OCI-LY1 (cell line): ENCODE results near the gene SEMG2.

ENCODE experiments used
- H2AFZ ChIP-seq: fragments of 200-600 bp; sonication (generic), shearing (Covaris generic); 2 replicates; pipeline ENCODE4 v1.6.0; 2014; ENCODE audit warnings: antibody characterized with exemption, mild to moderate bottlenecking, low read length
- H3F3A ChIP-seq: fragments of 200-600 bp; sonication (generic), shearing (Covaris generic); 2 replicates; pipeline ENCODE4 v1.6.0; 2014; ENCODE audit warnings: mild to moderate bottlenecking, antibody characterized with exemption, low read length, moderate library complexity; ENCODE audit not compliant: insufficient read depth
- H3K27ac ChIP-seq: fragments of 200-600 bp; sonication (generic); 2 replicates; pipeline ENCODE4 v1.5.1; 2014; ENCODE audit warnings: low read length, mixed run types, mild to moderate bottlenecking, low read depth; ENCODE audit not compliant: poor library complexity, severe bottlenecking
- H3K27me3 ChIP-seq: fragments of 200-600 bp; sonication (generic); 2 replicates; pipeline ENCODE4 v1.6.0; 2014; ENCODE audit warnings: antibody characterized with exemption, mild to moderate bottlenecking, low read length, moderate library complexity; ENCODE audit not compliant: insufficient read depth
- H3K36me3 ChIP-seq: fragments of 200-600 bp; sonication (generic); 2 replicates; pipeline ENCODE4 v1.6.1; 2014; ENCODE audit warnings: mild to moderate bottlenecking, antibody characterized with exemption, low read length, moderate library complexity, mixed read lengths; ENCODE audit not compliant: insufficient read depth
- H3K4me1 ChIP-seq: fragments of 200-600 bp; sonication (generic); 2 replicates; pipeline ENCODE4 v1.5.1; 2014; ENCODE audit warnings: mild to moderate bottlenecking, low read length, moderate library complexity; ENCODE audit not compliant: insufficient read depth, severe bottlenecking
- H3K4me2 ChIP-seq: fragments of 200-600 bp; sonication (generic), shearing (Covaris generic); 2 replicates; pipeline ENCODE4 v1.6.1; 2014; ENCODE audit warnings: low read length
- H3K4me3 ChIP-seq: fragments of 200-600 bp; sonication (generic); 2 replicates; pipeline ENCODE4 v1.5.1; 2014; ENCODE audit warnings: low read length, low read depth, mild to moderate bottlenecking, mixed read lengths; ENCODE audit not compliant: poor library complexity, severe bottlenecking
- H3K79me2 ChIP-seq: fragments of 200-600 bp; shearing (Covaris generic); 2 replicates; pipeline ENCODE4 v1.6.1; 2016; ENCODE audit warnings: mixed run types, low read length, mixed read lengths; ENCODE audit not compliant: insufficient read depth
- H3K9ac ChIP-seq: fragments of 200-600 bp; sonication (generic), shearing (Covaris generic); 2 replicates; pipeline ENCODE4 v1.6.1; 2014; ENCODE audit warnings: mild to moderate bottlenecking, low read length, mixed read lengths
- H3K9me2 ChIP-seq: fragments of 200-600 bp; sonication (generic), shearing (Covaris generic); 2 replicates; pipeline ENCODE4 v1.6.1; 2014; ENCODE audit warnings: low read depth, mild to moderate bottlenecking, low read length, mixed read lengths
- H3K9me3 ChIP-seq: fragments of 200-600 bp; shearing (Covaris generic); 2 replicates; pipeline ENCODE4 v1.6.1; 2014; ENCODE audit warnings: low read length, mixed read lengths
- H4K20me1 ChIP-seq: fragments of 200-600 bp; sonication (generic), shearing (Covaris generic); 2 replicates; pipeline ENCODE4 v1.6.0; 2016; ENCODE audit warnings: mild to moderate bottlenecking, low read length; ENCODE audit not compliant: insufficient read depth
- EZH2 ChIP-seq: fragments of 200-600 bp; sonication (generic), shearing (Covaris generic); IDR thresholded peaks from 2 replicates; pipeline ENCODE4 v1.8.0; 2017; ENCODE audit warnings: borderline replicate concordance, mixed run types, mild to moderate bottlenecking, antibody characterized with exemption, low read length, moderate library complexity, mixed read lengths
- TF ChIP-seq, protein P1 (sequence below): fragments of 200-600 bp; sonication (generic), shearing (Covaris generic); IDR thresholded peaks from 2 replicates; pipeline ENCODE4 v1.5.1; 2017; ENCODE audit warnings: mild to moderate bottlenecking, antibody characterized with exemption, low read length, moderate library complexity, mixed read lengths

Gene SEMG2

DNA sequence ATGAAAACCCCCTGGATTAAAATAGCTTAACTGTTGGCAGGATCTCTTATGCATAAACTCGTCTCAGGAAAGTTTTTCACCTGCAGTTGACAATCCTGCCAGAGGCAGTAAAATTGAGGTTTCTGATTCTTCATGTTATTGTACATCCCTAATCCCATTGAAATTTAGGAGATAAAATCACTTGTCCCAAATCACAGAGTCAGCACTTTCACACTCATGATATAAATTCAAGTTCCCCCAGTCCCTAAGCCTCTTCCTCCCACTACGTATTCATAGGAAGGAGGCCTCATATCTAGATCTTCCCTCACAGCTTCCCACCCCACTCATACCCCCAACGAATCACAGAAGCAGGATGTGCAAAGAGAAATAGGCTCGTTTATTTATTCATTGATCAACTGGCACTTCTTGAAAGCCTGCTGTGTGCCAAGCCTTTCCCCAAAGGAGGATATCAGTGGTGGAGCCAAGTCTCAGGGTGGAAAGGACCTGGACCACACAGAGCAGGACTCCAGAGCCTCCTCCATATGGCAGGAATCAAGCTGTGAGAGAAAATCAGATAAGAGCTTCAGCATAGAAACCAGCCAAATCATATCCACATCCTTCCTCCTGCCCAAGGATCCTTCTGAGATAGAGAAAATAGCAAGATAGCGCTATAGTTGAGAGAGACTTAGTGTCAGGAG, 30.8 kb downstream of the SEMG2 start:
- Histone ChIP-seq H4K20me1 (no peaks in the 10 kb centered on the region), H3F3A (no peaks in the 10 kb centered on the region), H3K36me3 (no peaks in the 10 kb centered on the region), H3K4me2 (no peak overlapping the region), H3K79me2 (no peaks in the 10 kb centered on the region), H3K27me3 (no peaks in the 10 kb centered on the region), H3K4me3 (no peak overlapping the region), H3K9me2 (no peaks in the 10 kb centered on the region), H3K9me3 (no peaks in the 10 kb centered on the region), H3K9ac (no peak overlapping the region), H2AFZ (no peak overlapping the region), H3K27ac (no peak overlapping the region), H3K4me1 (no peaks in the 10 kb centered on the region)
- TF ChIP-seq, protein P1, sequence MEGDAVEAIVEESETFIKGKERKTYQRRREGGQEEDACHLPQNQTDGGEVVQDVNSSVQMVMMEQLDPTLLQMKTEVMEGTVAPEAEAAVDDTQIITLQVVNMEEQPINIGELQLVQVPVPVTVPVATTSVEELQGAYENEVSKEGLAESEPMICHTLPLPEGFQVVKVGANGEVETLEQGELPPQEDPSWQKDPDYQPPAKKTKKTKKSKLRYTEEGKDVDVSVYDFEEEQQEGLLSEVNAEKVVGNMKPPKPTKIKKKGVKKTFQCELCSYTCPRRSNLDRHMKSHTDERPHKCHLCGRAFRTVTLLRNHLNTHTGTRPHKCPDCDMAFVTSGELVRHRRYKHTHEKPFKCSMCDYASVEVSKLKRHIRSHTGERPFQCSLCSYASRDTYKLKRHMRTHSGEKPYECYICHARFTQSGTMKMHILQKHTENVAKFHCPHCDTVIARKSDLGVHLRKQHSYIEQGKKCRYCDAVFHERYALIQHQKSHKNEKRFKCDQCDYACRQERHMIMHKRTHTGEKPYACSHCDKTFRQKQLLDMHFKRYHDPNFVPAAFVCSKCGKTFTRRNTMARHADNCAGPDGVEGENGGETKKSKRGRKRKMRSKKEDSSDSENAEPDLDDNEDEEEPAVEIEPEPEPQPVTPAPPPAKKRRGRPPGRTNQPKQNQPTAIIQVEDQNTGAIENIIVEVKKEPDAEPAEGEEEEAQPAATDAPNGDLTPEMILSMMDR: no peak

DNA sequence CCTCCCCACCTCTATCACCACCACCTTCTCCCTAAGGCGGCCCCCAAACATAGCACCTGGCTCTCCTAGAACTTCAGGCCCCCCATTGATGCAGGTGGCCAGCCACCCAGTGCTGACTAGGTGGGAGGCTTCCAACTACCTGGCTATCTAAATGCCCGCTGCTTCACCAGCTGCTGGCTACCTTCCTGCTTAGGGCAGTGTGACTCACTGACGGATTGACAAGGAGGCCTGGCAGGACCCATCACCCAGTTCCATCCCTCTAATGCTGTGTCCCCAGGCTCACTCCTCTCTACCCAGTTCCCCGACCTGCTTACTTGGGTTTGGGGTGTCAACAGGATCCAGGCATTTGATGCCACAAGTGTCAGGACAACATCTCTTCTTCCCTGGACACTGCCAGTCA, 32.1 kb downstream of the SEMG2 start:
- Histone ChIP-seq H3K27ac (no peak overlapping the region), H3K4me3 (no peak overlapping the region), H4K20me1 (no peaks in the 10 kb centered on the region), H3K36me3 (no peaks in the 10 kb centered on the region), H3K9me3 (no peaks in the 10 kb centered on the region), H3K9me2 (no peaks in the 10 kb centered on the region), H2AFZ (no peak overlapping the region), H3F3A (no peaks in the 10 kb centered on the region), H3K4me2 (no peak overlapping the region), H3K4me1 (no peaks in the 10 kb centered on the region), H3K79me2 (no peaks in the 10 kb centered on the region), H3K9ac (no peak overlapping the region), H3K27me3 (no peaks in the 10 kb centered on the region)
- no peak for TF ChIP-seq EZH2
- TF ChIP-seq, protein P1: no peak

DNA sequence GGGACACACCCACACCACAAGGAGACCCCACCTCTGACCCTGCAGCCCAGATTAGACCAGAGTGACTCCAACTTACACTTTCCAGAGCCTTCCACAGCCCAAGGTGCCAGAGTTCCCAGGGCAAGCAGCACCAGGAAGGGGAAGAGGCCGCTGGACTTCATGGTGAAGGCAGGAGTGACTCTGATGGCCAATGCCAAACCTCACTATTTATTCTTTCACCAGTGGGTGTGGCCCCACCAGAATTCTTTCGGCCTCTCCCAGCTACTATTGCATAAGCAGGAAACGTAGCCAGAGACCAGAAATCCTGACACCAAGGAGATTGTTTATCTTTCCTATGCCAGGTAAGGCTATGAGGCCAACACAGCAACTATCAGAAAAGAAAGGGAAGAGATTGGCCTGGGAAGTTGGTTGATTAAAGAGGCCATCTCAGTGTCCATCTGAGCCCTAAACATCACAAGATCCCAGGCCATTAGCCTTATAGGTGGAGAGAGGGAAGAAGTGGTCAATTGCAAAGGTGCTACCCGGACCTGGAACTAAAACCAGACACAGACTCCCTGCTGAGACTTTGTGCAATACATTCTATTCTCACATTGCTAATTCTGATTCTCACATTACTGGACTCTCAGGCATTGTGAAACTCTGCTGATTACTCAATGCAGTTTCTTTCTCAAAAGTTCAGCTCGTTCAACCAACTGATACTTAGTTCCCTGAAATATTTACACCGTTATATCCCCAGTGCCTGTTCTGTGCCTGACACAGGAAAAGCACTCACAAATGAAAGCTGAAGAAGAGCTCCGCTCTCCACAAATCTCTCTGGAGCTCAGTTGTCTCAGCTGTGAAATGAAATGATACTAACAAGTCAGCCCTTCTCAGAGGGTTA, 33.5 kb downstream of the SEMG2 start, which contains the start of gene SLPI:
SLPI (minus strand) TSS at position 182 of the 880 bp plus-strand sequence; CDS start at position 161, 21 bp downstream.
- Histone ChIP-seq H3K27me3 (0 out of 2 replicates have a peak, but pooled peaks cover 2% of the 10 kb centered on the region), H3K36me3 (no peaks in the 10 kb centered on the region), H3K4me3 (no peak within 1 kb of the TSS), H3K4me1 (no peaks in the 10 kb centered on the region), H3K9me2 (no peaks in the 10 kb centered on the region), H3K27ac (no peak within 1 kb of the TSS), H2AFZ (no peak within 1 kb of the TSS), H3K9me3 (no peaks in the 10 kb centered on the region), H4K20me1 (no peaks in the 10 kb centered on the region), H3K79me2 (no peaks in the 10 kb centered on the region), H3K9ac (no peak within 1 kb of the TSS), H3F3A (no peaks in the 10 kb centered on the region), H3K4me2 (no peak within 1 kb of the TSS)
- no peak for TF ChIP-seq EZH2
- TF ChIP-seq, protein P1: no peak
